ENCODE data around the gene CCDC13.

- TF ChIP-seq EZH2phosphoT487 (IDR thresholded peaks at IDR 0.05; ENCODE audit: insufficient read depth, low read depth) (no peak), EZH2 (IDR thresholded peaks at IDR 0.05; ENCODE audit: insufficient read depth, poor library complexity, severe bottlenecking) (no peak)
These were observed 27.7 kb downstream of the CCDC13 start for GRCh38 chr3:42745291-42745745.

All from GM23248 (cell line).